Measurements from ENCODE around the gene SULT1E1.
A peak's percentile ranks its signal among the peaks of the same experiment; 100 is the strongest.
"Not testable (repeated sequence)": the region's sequence is repeated elsewhere in the genome, so short reads cannot be mapped to it uniquely, and the experiment has no call there.

SULT1E1 gene

GRCh38 chr4:69831270-69831627, 28.7 kb downstream of the SULT1E1 start:
- no peaks in the 10 kb centered on the region for H3K36me3 ChIP-seq (ENCODE audit: control insufficient read depth in 1 of 2, insufficient read depth in 2 of 2, low read length in 2 of 2)
- H3K4me1 ChIP-seq (ENCODE audit: control insufficient read depth in 1 of 2, insufficient read depth in 2 of 2, low read length in 2 of 2) = peaks cover 31 to 39% of the 10 kb centered on the region in 2 donors
- no peaks in the 10 kb centered on the region for H3K9me3 ChIP-seq (ENCODE audit: control insufficient read depth in 1 of 2, low read length in 2 of 2)
- H3K9ac ChIP-seq (ENCODE audit: low read depth in 1 of 2, low read length in 2 of 2) = peak overlapping the region; percentile 27 to 60
- peak overlapping the region; percentile 61 to 64 for H3K4me3 ChIP-seq (ENCODE audit: low read depth in 1 of 2, low read length in 2 of 2)
- H3K27ac ChIP-seq (ENCODE audit: low read depth, low read length) = no peak overlapping the region
- H3K27me3 ChIP-seq (ENCODE audit: control insufficient read depth in 1 of 2, insufficient read depth in 2 of 2, low read length in 2 of 2) = no peaks in the 10 kb centered on the region

- Histone ChIP-seq H3K27me3 (ENCODE audit: control insufficient read depth in 1 of 2, insufficient read depth in 2 of 2, low read length in 2 of 2) (no peaks in the 10 kb centered on the region), H3K9ac (ENCODE audit: low read depth in 1 of 2, low read length in 2 of 2) (peak overlapping the region; percentile 27 to 60), H3K27ac (ENCODE audit: low read depth, low read length) (no peak overlapping the region), H3K4me3 (ENCODE audit: low read depth in 1 of 2, low read length in 2 of 2) (peak overlapping the region; percentile 61 to 64), H3K36me3 (ENCODE audit: control insufficient read depth in 1 of 2, insufficient read depth in 2 of 2, low read length in 2 of 2) (no peaks in the 10 kb centered on the region), H3K9me3 (ENCODE audit: control insufficient read depth in 1 of 2, low read length in 2 of 2) (no peaks in the 10 kb centered on the region), H3K4me1 (ENCODE audit: control insufficient read depth in 1 of 2, insufficient read depth in 2 of 2, low read length in 2 of 2) (peaks cover 31 to 39% of the 10 kb centered on the region in 2 donors)
Measured at GRCh38 chr4:69830560-69831269, 29.2 kb downstream of the SULT1E1 start.

GRCh38 chr4:69830192-69830559, 29.8 kb downstream of the SULT1E1 start:
- Histone ChIP-seq H3K36me3 (ENCODE audit: control insufficient read depth in 1 of 2, insufficient read depth in 2 of 2, low read length in 2 of 2) (no peaks in the 10 kb centered on the region), H3K27me3 (ENCODE audit: control insufficient read depth in 1 of 2, insufficient read depth in 2 of 2, low read length in 2 of 2) (no peaks in the 10 kb centered on the region), H3K27ac (ENCODE audit: low read depth, low read length) (no peak overlapping the region), H3K9me3 (ENCODE audit: control insufficient read depth in 1 of 2, low read length in 2 of 2) (no peaks in the 10 kb centered on the region), H3K4me3 (ENCODE audit: low read depth in 1 of 2, low read length in 2 of 2) (peak overlapping the region in 1 of 2 donors; percentile 1), H3K9ac (ENCODE audit: low read depth in 1 of 2, low read length in 2 of 2) (no peak overlapping the region), H3K4me1 (ENCODE audit: control insufficient read depth in 1 of 2, insufficient read depth in 2 of 2, low read length in 2 of 2) (peaks cover 31 to 39% of the 10 kb centered on the region in 2 donors)

GRCh38 chr4:69829678-69830077, 30.3 kb downstream of the SULT1E1 start:
- no peaks in the 10 kb centered on the region for H3K9me3 ChIP-seq (ENCODE audit: control insufficient read depth in 1 of 2, low read length in 2 of 2)
- H3K9ac ChIP-seq (ENCODE audit: low read depth in 1 of 2, low read length in 2 of 2) = no peak overlapping the region
- no peak overlapping the region for H3K4me3 ChIP-seq (ENCODE audit: low read depth in 1 of 2, low read length in 2 of 2)
- no peaks in the 10 kb centered on the region for H3K36me3 ChIP-seq (ENCODE audit: control insufficient read depth in 1 of 2, insufficient read depth in 2 of 2, low read length in 2 of 2)
- H3K27ac ChIP-seq (ENCODE audit: low read depth, low read length) = no peak overlapping the region
- H3K4me1 ChIP-seq (ENCODE audit: control insufficient read depth in 1 of 2, insufficient read depth in 2 of 2, low read length in 2 of 2) = peaks cover 31 to 39% of the 10 kb centered on the region in 2 donors
- no peaks in the 10 kb centered on the region for H3K27me3 ChIP-seq (ENCODE audit: control insufficient read depth in 1 of 2, insufficient read depth in 2 of 2, low read length in 2 of 2)

GRCh38 chr4:69828828-69829227, 31.1 kb downstream of the SULT1E1 start:
- Histone ChIP-seq H3K36me3 (ENCODE audit: control insufficient read depth in 1 of 2, insufficient read depth in 2 of 2, low read length in 2 of 2) (no peaks in the 10 kb centered on the region), H3K9ac (ENCODE audit: low read depth in 1 of 2, low read length in 2 of 2) (no peak overlapping the region), H3K9me3 (ENCODE audit: control insufficient read depth in 1 of 2, low read length in 2 of 2) (no peaks in the 10 kb centered on the region), H3K4me1 (ENCODE audit: control insufficient read depth in 1 of 2, insufficient read depth in 2 of 2, low read length in 2 of 2) (peaks cover 31 to 37% of the 10 kb centered on the region in 2 donors), H3K27me3 (ENCODE audit: control insufficient read depth in 1 of 2, insufficient read depth in 2 of 2, low read length in 2 of 2) (no peaks in the 10 kb centered on the region), H3K27ac (ENCODE audit: low read depth, low read length) (no peak overlapping the region), H3K4me3 (ENCODE audit: low read depth in 1 of 2, low read length in 2 of 2) (no peak overlapping the region)

GRCh38 chr4:69825056-69825455, 34.9 kb downstream of the SULT1E1 start:
- not testable (repeated sequence) for H3K27ac ChIP-seq (ENCODE audit: low read depth, low read length); H3K36me3 ChIP-seq (ENCODE audit: control insufficient read depth in 1 of 2, insufficient read depth in 2 of 2, low read length in 2 of 2); H3K9me3 ChIP-seq (ENCODE audit: control insufficient read depth in 1 of 2, low read length in 2 of 2); H3K4me3 ChIP-seq (ENCODE audit: low read depth in 1 of 2, low read length in 2 of 2); H3K27me3 ChIP-seq (ENCODE audit: control insufficient read depth in 1 of 2, insufficient read depth in 2 of 2, low read length in 2 of 2); H3K9ac ChIP-seq (ENCODE audit: low read depth in 1 of 2, low read length in 2 of 2)
- peaks cover 6 to 14% of the 10 kb centered on the region in 2 donors for H3K4me1 ChIP-seq (ENCODE audit: control insufficient read depth in 1 of 2, insufficient read depth in 2 of 2, low read length in 2 of 2)

GRCh38 chr4:69823481-69824186, 36.3 kb downstream of the SULT1E1 start:
- Histone ChIP-seq H3K9me3 (ENCODE audit: control insufficient read depth in 1 of 2, low read length in 2 of 2) (no peaks in the 10 kb centered on the region), H3K4me1 (ENCODE audit: control insufficient read depth in 1 of 2, insufficient read depth in 2 of 2, low read length in 2 of 2) (peaks cover 3 to 12% of the 10 kb centered on the region in 2 donors), H3K9ac (ENCODE audit: low read depth in 1 of 2, low read length in 2 of 2) (no peak overlapping the region), H3K4me3 (ENCODE audit: low read depth in 1 of 2, low read length in 2 of 2) (no peak overlapping the region), H3K27ac (ENCODE audit: low read depth, low read length) (no peak overlapping the region), H3K27me3 (ENCODE audit: control insufficient read depth in 1 of 2, insufficient read depth in 2 of 2, low read length in 2 of 2) (no peaks in the 10 kb centered on the region), H3K36me3 (ENCODE audit: control insufficient read depth in 1 of 2, insufficient read depth in 2 of 2, low read length in 2 of 2) (no peaks in the 10 kb centered on the region)

GRCh38 chr4:69823048-69823447, 36.9 kb downstream of the SULT1E1 start:
- H3K9ac ChIP-seq (ENCODE audit: low read depth in 1 of 2, low read length in 2 of 2) = no peak overlapping the region
- H3K36me3 ChIP-seq (ENCODE audit: control insufficient read depth in 1 of 2, insufficient read depth in 2 of 2, low read length in 2 of 2) = no peaks in the 10 kb centered on the region
- H3K27ac ChIP-seq (ENCODE audit: low read depth, low read length) = no peak overlapping the region
- peaks cover 5 to 13% of the 10 kb centered on the region in 2 donors for H3K4me1 ChIP-seq (ENCODE audit: control insufficient read depth in 1 of 2, insufficient read depth in 2 of 2, low read length in 2 of 2)
- H3K4me3 ChIP-seq (ENCODE audit: low read depth in 1 of 2, low read length in 2 of 2) = no peak overlapping the region
- H3K9me3 ChIP-seq (ENCODE audit: control insufficient read depth in 1 of 2, low read length in 2 of 2) = no peaks in the 10 kb centered on the region
- H3K27me3 ChIP-seq (ENCODE audit: control insufficient read depth in 1 of 2, insufficient read depth in 2 of 2, low read length in 2 of 2) = no peaks in the 10 kb centered on the region

- Histone ChIP-seq H3K9ac (ENCODE audit: low read depth in 1 of 2, low read length in 2 of 2) (no peak overlapping the region), H3K9me3 (ENCODE audit: control insufficient read depth in 1 of 2, low read length in 2 of 2) (no peaks in the 10 kb centered on the region), H3K4me1 (ENCODE audit: control insufficient read depth in 1 of 2, insufficient read depth in 2 of 2, low read length in 2 of 2) (peaks cover 8 to 16% of the 10 kb centered on the region in 2 donors), H3K36me3 (ENCODE audit: control insufficient read depth in 1 of 2, insufficient read depth in 2 of 2, low read length in 2 of 2) (no peaks in the 10 kb centered on the region), H3K27me3 (ENCODE audit: control insufficient read depth in 1 of 2, insufficient read depth in 2 of 2, low read length in 2 of 2) (no peaks in the 10 kb centered on the region), H3K4me3 (ENCODE audit: low read depth in 1 of 2, low read length in 2 of 2) (no peak overlapping the region), H3K27ac (ENCODE audit: low read depth, low read length) (no peak overlapping the region)
Measured at GRCh38 chr4:69822198-69822597, 37.7 kb downstream of the SULT1E1 start.

GRCh38 chr4:69818060-69818639, 41.8 kb downstream of the SULT1E1 start:
- H3K4me3 ChIP-seq (ENCODE audit: low read depth in 1 of 2, low read length in 2 of 2) = no peak overlapping the region
- no peak overlapping the region for H3K9ac ChIP-seq (ENCODE audit: low read depth in 1 of 2, low read length in 2 of 2)
- H3K36me3 ChIP-seq (ENCODE audit: control insufficient read depth in 1 of 2, insufficient read depth in 2 of 2, low read length in 2 of 2) = no peaks in the 10 kb centered on the region
- H3K27me3 ChIP-seq (ENCODE audit: control insufficient read depth in 1 of 2, insufficient read depth in 2 of 2, low read length in 2 of 2) = no peaks in the 10 kb centered on the region
- no peaks in the 10 kb centered on the region for H3K9me3 ChIP-seq (ENCODE audit: control insufficient read depth in 1 of 2, low read length in 2 of 2)
- H3K27ac ChIP-seq (ENCODE audit: low read depth, low read length) = no peak overlapping the region
- H3K4me1 ChIP-seq (ENCODE audit: control insufficient read depth in 1 of 2, insufficient read depth in 2 of 2, low read length in 2 of 2) = peaks cover 5 to 14% of the 10 kb centered on the region in 2 donors

Data from duodenal mucosa (tissue), 2 donors.